GM18517 (cell line): ENCODE results near the gene BCAS3.

ENCODE experiments used
- ATAC-seq: cut with Tn5 transposase; IDR thresholded peaks from one replicate; pipeline ENCODE4 v1.9.1; 2021; ENCODE audit warnings: mild to moderate bottlenecking, moderate library complexity; ENCODE audit not compliant: unreplicated experiment

BCAS3 gene

DNA sequence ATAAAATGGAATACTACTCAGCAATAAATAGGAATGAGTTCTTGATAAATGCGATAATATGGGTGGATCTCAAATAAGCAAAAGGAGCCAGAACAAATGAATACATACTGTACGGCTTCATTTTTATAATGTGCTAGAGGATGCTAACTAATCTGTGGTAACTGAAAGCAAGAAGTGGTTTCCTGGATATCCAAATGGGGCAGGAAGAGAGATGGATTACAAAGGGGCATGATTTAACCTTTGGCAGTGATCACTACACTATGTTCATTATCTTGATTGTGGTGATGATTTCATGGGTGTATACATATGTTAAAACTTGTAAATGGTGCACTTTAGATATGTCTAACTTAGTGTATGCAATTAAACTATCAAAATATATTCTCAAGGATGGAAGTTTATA lies 499.7 kb downstream of the BCAS3 start:
- no peak for ATAC-seq

DNA sequence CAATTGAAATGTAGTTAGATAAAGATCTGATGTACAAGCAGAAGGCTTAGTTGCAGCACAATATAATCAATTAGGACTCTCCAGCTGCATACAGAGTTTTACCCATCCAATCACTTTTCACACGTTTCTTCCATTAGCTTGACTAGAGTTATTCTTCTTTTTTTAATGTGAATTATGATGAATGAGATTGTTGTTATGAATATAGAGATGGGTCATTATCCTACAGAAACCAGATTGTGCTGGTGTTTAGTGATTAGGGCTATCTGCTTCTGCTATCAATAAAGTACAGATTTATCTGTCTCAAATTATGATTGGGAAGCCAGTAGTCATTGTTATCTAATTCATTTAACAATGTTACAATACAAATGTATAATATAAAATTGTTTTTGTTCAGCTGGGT lies 500.6 kb downstream of the BCAS3 start:
- ATAC-seq, result no peak

DNA sequence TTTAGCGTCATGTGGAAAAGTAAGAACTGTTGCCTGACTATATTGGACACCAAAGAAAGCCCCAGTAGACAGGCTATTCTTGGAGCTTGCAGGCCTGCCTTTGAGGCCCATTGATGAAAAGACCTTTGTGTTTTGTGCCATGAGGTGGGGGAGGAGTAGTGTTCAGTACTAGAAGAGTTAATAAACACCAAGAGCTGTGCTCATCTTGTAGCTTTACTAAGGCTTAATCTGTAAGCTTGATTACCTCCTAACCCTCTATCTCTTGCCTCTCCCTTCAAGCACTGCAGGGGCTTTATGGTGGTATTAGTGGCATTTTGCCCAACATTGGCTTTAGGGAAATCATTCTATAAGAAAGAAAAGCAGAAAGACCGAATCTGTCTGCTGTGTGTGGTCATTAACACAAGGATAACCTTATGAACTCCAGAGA lies 501.7 kb downstream of the BCAS3 start:
- ATAC-seq, result no peak

DNA sequence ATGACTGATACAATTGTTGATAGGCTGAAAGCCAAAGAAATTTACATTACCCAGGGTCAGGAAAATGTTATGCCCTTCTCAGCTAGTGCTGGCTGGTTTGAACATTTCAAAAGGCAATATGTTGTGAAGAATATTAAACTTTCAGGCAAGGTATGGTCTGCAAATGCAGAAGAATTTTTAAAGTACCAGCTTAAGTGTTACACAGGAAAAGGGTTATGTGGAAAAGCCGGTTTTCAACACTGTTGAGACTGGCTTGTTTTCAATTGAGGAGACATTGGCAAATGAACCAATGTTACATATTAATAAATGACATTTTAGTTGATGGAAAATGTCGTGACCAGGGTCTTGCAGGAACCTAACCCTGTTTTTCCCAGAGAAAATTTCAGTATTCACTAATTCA lies 506.1 kb downstream of the BCAS3 start:
- ATAC-seq, result no peak

DNA sequence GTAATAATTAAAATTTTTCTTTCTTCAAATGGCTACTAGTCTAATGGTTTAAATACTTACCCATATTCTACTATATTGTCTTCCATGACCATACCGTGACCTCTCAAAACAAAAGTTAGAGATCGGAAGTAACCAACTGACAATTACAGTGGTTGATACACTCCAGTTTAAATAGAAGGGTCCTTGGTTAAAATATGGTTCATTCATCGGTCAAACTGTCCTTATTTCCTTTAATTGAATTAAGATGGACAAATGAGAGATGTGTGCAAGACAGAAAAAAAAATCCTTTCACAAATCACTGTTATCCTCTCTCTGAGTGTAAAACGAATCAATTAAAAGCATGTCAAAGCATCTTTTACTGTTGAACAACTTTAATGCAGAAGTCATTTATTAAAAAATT lies 507.7 kb downstream of the BCAS3 start:
- ATAC-seq, result no peak

DNA sequence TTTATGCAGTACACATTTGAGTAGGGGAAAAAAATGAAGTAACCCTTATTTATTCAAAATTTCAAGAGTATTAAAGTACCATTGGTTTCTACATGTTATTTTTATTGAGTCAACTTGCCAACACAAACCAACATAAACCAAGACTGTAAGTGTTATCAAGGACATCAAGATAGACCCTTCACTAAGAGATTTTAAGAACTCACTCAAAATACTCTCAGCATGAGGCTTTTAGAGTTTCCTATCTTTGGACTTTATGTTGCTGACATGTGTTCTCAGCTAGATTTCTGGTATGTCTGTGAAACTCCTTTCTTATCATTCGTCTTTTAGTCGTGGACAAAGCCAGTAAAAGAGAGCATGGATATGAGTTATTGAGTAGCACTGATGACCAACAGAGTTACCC lies 509.4 kb downstream of the BCAS3 start:
- no peak for ATAC-seq

DNA sequence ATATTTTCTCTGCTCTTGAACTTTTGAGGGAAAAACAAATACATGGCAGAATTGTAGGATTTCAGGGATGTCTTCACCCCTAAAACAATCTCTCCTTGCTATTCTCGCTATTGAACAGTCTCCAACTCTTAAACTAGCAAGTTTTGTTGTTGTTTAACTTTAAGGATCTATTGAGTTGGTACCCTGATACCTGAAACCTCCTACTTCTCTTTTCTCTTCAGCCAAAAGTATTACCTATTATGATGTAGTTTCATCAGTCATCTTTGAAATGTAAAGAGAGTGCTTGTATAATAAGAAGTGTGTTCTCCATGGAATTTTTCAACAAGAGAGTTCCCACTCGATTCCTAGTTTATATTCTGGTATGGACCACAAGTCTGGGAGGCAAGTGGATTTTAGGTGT lies 510.4 kb downstream of the BCAS3 start:
- ATAC-seq, result no peak

DNA sequence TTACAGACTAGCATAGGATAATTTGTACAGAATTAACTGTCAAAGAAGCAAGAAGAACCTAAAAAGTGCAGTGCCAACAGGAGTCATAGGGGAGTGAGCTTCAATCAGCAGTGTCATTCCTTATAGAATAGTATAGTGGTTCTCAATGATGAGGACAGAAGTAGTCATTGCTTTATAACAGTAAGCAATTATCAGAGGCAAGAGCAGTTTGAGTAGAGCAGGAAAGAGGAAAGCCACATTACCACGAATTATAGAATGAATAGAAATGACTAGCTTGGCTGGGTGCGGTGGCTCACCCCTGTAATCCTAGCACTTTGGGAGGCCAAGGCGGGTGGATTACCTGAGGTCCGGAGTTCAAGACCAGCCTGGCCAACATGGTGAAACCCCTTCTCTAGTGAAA lies 512.3 kb downstream of the BCAS3 start:
- ATAC-seq, result no peak

DNA sequence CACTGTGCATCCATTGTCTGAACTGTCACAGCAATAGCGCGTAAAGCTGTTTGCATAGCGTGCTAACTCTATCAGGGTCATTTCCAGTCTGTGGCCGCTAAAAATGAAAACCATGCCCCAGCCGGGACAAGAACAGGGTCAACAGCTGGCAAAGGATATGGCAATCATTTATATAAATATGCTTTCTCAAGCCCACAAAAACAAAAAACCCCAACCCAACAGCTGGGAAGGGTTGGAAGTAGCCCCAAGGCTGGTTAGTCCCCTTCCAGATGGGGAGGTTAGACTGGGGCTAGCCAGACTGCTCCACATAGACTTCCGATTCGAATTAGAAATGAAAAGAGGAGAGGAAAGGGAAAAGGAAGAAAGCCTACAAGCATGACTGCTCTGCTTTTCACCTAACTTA lies 518.7 kb downstream of the BCAS3 start:
- no peak for ATAC-seq

DNA sequence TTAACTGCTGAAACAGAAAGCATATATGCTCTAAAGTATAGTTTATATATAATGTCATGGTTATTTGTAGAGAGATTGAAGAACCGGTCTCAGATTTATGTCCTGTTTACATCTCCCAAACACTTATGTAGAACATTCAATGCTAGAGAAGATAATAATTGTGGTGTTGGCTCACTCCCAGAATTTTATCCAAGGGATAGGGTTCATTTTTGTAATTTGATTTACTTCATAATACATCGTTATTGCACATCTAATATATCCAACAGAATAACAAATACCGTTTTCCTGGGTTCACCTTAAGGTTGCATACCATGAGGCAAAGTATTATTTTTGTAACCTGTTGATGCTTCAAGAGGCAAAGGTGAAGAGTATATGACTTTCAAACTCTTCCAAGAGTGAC lies 519.1 kb downstream of the BCAS3 start:
- no peak for ATAC-seq

DNA sequence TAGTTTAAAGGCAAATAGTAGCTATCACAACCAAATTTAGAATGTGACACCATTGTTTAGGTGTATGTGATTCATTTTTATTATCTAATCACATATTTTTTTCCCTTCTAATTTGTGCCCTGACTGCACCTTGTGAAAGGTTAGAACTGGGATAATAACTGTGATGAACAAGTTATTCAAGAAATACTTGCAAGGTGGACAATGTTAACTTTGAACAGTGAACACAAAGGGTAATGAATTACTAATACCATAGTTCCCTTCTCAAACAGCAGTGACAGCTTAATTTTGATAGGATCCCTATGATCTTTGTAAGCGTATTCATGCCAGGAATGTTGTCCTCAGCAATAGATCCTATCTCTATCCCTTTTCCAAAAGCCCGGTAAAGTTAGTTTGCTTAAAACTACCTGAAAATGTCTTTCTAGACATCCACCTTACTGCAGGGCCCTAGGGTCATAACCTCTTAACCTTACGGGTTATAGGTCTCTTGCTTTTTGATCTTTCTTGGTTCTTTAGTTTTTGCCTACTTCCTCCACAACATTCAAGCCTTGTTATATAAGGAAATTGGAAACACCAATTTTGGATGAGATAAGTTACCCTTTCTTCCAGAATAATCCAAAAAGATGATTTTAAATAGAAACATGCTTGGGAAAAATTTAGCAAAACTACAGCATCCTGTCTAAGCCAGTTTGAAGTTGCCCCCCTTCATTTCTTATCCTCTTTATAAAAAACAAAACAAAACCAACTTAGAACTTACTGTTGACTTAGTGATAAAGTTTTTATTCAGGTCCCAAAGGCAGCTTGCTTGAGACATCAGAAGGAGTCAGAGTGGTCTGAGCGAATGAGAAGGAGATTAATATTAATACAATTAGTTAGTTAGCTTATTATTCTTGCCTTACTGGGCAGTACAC lies 522.0 kb downstream of the BCAS3 start:
- ATAC-seq, result no peak

DNA sequence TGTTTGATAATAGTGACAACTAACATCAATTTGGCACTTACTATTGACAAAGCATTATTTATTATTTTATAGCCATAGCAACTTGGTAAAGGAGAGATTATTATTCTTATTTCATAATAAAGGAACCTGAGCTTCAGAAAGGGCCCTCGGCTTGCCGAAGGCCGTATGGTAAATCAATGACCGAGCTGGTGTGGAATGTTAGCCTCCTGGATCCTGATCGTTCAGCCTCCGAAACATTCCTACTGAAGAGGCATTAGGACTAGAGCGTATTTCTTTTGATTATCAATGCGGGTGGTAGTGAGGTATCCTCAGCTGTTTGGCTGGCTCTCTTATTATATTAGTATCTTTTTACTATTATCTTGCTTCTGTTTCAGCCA lies 522.7 kb downstream of the BCAS3 start:
- no peak for ATAC-seq

DNA sequence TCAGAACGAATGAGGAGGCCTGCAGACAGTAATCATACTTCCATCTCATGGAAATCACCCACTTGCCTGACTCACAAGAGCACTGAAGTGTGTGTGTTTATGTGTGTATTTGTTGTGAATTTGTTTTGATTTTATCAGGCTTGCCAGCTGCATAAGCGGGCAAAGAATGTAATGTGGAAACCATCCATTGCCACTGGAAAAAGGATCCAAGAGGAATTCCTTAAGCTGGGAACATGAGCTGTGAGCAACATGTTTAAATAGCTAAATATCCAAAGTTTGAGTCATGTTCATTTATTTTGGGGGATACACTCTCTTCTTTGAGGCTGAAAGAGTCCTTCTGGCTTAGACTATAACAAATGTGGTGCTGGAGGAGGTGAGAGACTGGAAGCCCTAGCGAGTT lies 523.6 kb downstream of the BCAS3 start:
- ATAC-seq, result no peak

DNA sequence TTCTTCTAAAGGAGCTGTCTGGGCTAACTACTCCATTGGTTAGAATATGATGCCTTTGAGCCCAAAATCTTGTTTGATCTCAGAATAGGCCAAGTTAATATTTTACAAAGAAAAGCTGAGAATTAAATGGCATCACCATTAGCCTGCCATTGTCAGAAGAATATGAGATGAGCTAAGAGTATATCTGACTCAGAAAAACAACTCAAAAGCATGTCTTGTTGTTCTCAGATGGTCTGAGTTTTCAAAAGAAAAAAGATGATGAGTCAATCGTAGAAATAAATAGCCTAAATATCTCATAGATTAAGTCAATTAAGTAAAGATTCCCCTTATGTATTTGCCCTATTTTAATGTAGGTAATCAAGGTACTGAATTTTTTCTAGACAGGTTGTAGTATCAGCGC lies 524.9 kb downstream of the BCAS3 start:
- no peak for ATAC-seq

DNA sequence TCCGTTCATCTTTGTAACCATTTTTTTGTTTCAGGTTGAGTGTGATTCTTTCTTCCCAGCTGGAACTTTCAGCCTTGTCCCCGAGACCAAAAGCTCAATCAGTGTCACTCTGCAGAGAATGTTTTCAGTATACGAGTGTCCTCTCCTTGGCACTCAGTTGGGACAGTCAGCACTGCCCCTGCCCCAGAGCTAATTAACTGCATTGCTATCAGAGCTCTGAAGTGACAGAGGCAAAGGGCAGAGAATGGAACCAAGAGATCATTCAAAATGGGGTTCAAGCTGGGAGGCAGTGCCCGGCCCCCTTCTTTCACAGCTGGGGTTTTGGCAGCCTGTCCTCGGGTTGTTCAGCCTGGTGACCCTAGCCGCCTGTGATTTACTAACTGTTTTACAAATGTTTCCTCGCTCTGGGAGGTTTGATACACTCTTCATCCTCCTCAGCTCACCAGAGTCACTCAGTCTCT lies 526.0 kb downstream of the BCAS3 start:
- no peak for ATAC-seq

DNA sequence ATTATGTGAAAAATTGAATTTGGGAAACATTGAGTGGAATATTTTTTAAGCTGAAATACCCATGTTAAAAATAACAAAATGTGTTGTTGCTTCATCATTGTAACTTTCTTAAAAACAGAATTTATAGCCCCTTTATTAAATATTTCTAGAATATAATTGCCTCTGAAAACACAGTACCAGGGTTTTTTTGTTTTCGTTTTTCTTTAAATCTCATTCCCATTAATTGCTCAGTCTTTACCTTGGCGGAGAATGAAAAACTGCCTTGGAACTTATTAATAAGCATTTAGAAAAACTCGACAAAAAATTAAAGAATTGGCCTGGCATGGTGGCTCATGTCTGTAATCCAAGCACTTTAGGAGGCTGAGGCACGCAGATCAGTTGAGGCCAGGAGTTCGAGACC lies 526.8 kb downstream of the BCAS3 start:
- ATAC-seq, result no peak

DNA sequence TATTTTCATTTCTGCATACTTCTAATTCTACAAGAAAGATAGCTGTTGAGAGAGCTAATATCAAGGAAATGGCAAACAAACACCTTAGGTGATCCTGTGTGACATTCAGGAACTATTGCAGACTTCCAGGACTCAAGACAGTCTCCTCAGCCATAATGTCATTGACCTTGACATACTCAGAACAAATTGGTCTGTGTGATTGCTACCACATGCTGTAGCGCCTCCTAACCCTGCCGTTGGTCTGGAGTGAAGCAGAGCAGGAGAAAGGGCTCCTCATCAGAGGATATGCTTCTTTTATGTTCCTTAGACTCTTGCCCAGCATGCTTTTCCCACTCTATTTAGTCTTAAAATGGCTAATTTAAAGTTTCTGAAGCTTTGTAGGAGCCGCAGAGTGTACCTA lies 527.8 kb downstream of the BCAS3 start:
- no peak for ATAC-seq

DNA sequence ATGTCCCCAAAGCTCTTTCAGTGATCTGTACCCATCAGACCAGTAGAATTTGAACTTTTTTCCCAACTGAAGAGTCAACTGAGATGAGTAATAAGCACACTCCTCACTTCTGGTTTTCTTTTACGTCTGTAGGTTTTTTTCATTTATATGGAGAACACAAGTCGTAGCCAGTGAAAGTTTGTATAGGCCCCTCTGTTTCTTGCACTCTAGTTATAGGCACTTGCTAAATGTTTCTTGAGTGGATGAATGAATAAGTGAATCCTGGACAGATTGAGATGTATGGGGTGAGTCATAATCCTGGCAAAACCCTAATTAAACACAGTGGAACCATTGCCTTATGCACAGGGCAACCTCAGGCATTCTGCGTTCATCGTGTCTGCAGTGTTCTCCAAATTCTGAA lies 528.3 kb downstream of the BCAS3 start:
- no peak for ATAC-seq

DNA sequence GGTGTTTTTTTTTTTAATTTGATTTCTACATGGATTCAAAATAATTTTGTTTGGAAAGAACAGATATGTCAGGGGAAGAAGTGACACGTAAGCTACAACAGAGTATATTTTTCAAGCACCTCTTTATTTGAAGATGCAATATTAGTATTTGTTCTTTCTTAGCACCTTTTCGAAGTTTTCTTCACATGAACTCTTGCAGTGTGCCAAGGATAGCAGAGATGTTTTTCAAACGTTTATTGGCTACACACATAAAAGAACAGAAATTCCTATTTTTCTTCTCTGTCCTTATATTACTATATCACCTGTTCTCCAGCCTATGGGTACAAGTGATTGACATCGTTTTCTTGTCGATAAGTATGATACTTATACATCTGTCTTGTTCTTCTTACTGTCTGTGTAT lies 529.3 kb downstream of the BCAS3 start:
- ATAC-seq, result no peak

DNA sequence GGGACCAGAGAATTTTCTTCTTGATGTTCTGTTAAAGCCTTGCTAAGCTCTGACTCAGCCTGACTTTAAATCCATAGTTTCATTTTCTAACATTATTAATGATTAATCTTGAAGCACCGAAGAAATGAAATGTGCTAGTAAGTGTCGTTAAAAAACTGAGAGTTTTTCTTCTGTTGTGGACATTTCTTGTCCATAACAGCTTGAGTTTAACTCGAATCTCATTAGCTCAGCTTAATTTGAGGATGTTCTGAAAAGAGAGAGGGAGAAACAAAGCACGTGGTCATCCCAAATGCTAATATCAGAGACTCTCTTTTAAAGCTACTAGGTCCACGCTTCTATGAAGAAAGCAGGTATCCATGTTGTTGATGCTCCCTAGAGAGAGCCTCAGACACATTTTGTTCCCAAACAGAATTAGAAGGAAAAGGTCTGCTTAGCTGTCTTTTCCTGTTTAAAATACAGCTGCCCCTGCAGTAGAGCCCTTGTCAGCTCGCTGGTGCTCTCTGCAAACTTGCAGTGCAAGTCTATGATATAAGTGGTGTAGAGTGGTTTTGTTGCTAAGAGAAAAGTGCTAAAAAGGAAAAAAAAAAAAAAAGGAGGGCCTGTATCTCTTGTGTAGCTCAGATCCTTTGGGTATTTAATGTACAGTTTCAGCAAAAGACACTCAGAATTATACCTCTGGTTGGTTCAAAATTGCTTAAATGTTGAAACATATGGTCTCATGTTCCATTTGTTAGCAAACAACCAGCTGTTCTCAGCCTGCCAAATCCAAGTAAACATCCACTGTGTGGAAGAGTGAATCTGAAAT lies 530.9 kb downstream of the BCAS3 start:
- no peak for ATAC-seq

DNA sequence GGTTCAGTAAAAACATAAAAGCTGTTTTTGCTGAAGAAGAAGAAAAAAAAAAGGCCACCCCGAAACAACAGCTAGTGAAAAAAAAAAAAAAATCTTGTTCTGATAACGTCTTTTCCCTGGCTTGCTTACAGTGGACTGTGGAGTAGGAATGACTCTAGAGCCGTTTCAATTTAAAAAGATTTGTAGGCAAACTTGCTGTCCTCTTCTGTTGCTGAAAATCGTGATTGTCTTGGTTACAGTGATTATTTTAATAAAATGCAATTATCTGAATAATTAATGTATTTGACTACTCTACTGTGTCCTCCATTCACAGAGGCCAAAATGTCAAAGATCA lies 531.4 kb downstream of the BCAS3 start:
- no peak for ATAC-seq

DNA sequence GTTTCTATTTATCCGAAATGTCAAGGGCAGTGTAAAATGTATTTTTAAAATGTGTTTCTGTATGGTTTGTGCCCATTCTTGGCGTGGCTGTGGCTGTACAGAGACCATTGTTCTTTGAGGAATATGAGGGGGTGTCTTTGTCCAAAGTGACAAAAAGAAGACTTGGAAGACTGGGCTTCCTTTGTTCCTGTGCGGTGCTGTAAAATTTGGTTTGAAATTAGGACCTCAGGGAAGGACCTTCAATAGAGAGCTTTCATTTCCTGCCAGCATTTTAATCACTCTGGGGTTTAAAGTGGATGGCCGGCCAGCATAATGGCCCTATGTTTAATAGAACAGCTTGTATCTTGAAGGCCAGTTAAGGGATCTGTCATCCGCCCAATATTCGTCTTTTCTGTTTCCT lies 531.9 kb downstream of the BCAS3 start:
- no peak for ATAC-seq
